Measurements from ENCODE around the gene ADAM12. TPM values are rescaled to one million over a fixed set of nuclear protein-coding genes. Genes with fewer than 3 reads are reported as not detected.

Gene ADAM12
- total RNA-seq, 1 donor from 2014 or later = 3.7 TPM

DNA sequence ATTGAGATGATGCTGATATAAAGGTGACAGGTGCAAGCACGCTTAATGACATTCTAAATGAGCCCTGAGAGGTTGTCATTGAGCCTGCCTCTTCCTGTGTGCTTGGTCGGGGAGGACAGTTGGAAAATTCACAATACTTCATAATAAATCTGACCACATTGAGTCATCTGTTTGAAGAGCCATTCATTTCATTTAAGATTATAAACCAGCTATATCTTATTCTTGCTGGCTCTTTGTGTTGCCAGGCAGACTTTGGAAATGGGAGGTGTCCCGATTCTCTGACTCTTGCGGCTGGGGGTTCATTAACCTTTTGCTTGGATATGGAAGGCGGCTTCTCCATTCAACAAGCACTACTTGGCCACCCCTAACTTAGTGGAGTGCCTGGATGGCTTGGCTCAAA, 293.7 kb downstream of the ADAM12 start:
- TF ChIP-seq POLR2AphosphoS5 (IDR thresholded peaks at IDR 0.05; ENCODE audit: insufficient read depth in 1 of 2, low read depth in 1 of 2) (no peak), POLR2A (IDR thresholded peaks at IDR 0.05) (no peak)
- TF ChIP-seq, protein P1, sequence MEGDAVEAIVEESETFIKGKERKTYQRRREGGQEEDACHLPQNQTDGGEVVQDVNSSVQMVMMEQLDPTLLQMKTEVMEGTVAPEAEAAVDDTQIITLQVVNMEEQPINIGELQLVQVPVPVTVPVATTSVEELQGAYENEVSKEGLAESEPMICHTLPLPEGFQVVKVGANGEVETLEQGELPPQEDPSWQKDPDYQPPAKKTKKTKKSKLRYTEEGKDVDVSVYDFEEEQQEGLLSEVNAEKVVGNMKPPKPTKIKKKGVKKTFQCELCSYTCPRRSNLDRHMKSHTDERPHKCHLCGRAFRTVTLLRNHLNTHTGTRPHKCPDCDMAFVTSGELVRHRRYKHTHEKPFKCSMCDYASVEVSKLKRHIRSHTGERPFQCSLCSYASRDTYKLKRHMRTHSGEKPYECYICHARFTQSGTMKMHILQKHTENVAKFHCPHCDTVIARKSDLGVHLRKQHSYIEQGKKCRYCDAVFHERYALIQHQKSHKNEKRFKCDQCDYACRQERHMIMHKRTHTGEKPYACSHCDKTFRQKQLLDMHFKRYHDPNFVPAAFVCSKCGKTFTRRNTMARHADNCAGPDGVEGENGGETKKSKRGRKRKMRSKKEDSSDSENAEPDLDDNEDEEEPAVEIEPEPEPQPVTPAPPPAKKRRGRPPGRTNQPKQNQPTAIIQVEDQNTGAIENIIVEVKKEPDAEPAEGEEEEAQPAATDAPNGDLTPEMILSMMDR (IDR thresholded peaks at IDR 0.05) = no peak
- H3K4me1 ChIP-seq = no peaks in the 10 kb centered on the region
- no peaks in the 10 kb centered on the region for H3K36me3 ChIP-seq
- no peaks in the 10 kb centered on the region for H3K9me3 ChIP-seq
- no peak overlapping the region for H3K27ac ChIP-seq
- no peak overlapping the region for H3K4me3 ChIP-seq
- H3K27me3 ChIP-seq = no peaks in the 10 kb centered on the region
- no peak for DNase-seq (ENCODE audit: extremely low spot score in 2 of 2)
- intact Hi-C loops (cut with DNase I) = no loop called here

DNA sequence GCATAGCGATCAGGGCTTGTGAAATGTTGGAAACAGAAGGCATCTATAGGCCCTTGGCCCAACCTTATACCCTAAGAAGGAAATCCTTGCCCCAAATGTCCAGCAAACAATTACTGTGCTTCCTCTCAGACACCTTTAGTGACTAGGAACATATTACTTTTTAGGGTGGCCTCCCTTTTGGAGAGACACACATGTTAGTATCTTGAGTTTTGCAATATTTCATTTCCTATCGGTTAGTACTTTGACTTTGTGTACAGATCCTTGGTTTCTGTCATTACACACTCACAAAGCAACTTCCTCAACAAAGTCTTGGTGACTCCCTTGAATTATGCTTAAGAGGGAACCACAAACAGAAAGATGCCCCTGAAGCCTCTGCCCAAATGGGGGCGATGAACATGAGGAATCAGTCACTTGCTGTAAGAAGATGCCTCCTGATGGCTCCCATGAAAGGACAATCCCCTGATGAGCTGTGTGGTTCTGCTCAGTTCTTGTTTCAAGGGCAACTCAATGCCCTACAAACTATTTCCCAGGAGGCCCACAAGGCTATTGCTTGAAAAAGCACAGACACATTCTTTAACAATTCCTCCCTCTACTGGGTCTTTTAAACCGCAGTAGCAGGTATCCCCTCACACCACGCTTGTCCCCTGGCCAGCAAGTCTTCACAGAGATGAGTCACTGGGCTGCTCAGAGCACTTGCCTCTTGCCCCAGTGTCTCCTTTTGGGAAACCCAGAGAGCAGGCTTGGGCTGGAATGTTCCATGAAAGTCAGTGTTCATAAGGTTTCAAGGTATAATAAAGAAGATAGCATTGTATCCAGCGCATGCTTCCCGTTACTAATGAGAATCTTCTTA, 295.7 kb downstream of the ADAM12 start:
- Histone ChIP-seq H3K4me1 (no peaks in the 10 kb centered on the region), H3K27me3 (no peaks in the 10 kb centered on the region), H3K4me3 (no peak overlapping the region), H3K9me3 (no peaks in the 10 kb centered on the region), H3K36me3 (no peaks in the 10 kb centered on the region), H3K27ac (no peak overlapping the region)
- no peak for TF ChIP-seq POLR2AphosphoS5 (IDR thresholded peaks at IDR 0.05; ENCODE audit: insufficient read depth in 1 of 2, low read depth in 1 of 2)
- TF ChIP-seq, protein P1 (IDR thresholded peaks at IDR 0.05) = no peak
- TF ChIP-seq POLR2A (IDR thresholded peaks at IDR 0.05) = no peak
- intact Hi-C loops (cut with DNase I) = no loop called here
- DNase-seq (ENCODE audit: extremely low spot score in 2 of 2) = no peak

DNA sequence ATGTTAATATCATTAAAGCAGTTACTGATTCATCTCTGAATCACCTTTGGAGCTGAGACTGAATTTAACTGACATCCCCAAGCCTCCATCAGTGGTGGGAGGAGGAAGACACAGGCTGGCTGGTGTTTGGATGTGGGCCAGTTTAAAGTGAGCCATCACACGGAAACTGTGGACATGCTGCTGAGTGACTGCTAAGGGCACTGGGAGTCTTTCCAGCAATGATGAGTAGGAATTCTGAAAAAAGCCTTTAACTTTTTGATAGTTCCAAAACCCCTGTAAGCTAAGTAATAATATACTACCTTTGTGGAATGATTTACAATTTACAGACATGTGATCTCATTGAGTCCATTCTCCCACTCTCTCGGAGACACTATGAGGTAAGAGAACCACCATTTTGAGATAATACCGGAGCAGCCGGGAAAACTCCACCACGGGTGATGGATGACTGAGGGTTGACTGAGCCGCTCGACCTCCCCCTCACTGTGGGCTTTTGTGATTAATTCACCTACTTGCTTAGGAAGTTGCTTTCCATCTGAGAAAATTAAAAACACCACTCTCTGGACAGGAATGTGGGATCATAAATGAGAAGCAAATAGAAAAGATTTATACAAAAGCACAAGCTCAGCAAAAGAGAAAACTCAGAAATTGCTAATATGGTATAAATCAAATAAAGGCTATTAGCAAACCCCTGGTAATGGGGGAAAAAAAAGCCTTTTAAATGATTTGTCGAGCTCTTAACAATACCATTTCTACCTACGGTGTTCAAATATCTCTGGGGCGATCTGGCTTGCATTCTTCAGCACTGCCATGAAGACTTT, 297.2 kb downstream of the ADAM12 start:
- Histone ChIP-seq H3K4me3 (no peak overlapping the region), H3K4me1 (no peaks in the 10 kb centered on the region), H3K27ac (no peak overlapping the region), H3K36me3 (no peaks in the 10 kb centered on the region), H3K27me3 (no peaks in the 10 kb centered on the region), H3K9me3 (no peaks in the 10 kb centered on the region)
- TF ChIP-seq POLR2AphosphoS5 (IDR thresholded peaks at IDR 0.05; ENCODE audit: insufficient read depth in 1 of 2, low read depth in 1 of 2) (no peak), POLR2A (IDR thresholded peaks at IDR 0.05) (no peak)
- TF ChIP-seq, protein P1 (IDR thresholded peaks at IDR 0.05) = no peak
- no peak for DNase-seq (ENCODE audit: extremely low spot score in 2 of 2)
- intact Hi-C loops (cut with DNase I) = no loop called here

DNA sequence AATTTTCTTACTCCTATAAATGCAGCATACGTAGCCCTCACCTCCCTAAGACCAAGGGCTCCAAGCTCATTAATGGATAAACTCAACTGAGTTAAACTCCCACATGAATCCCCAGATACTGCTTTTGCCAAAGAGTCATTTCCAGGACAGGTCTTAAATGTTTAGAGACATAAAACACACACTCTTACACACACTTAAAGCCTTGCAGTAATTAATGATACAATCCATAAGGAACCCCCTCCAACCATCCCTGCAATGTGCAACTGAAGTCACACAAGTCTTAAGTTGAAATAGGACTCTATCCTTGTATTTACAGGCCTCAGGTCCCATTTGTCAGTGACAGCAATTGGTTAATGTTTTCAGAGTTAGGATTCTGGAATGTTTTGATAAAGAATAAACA, 297.8 kb downstream of the ADAM12 start:
- H3K4me3 ChIP-seq = no peak overlapping the region
- TF ChIP-seq, protein P1 (IDR thresholded peaks at IDR 0.05) = no peak
- TF ChIP-seq POLR2AphosphoS5 (IDR thresholded peaks at IDR 0.05; ENCODE audit: insufficient read depth in 1 of 2, low read depth in 1 of 2) = no peak
- H3K9me3 ChIP-seq = no peaks in the 10 kb centered on the region
- no peaks in the 10 kb centered on the region for H3K4me1 ChIP-seq
- intact Hi-C loops (cut with DNase I) = no loop called here
- H3K27ac ChIP-seq = no peak overlapping the region
- H3K36me3 ChIP-seq = no peaks in the 10 kb centered on the region
- no peaks in the 10 kb centered on the region for H3K27me3 ChIP-seq
- DNase-seq (ENCODE audit: extremely low spot score in 2 of 2) = no peak
